Right lung (tissue), 10 donors: ENCODE measurements around the gene POTEB2. TPM values are rescaled to one million over a fixed set of nuclear protein-coding genes. Genes with fewer than 3 reads are reported as not detected.
"Not testable (repeated sequence)": the region's sequence is repeated elsewhere in the genome, so short reads cannot be mapped to it uniquely, and the experiment has no call there.

ENCODE experiments used
- DNase-seq, 2 donors: peaks; one replicate each; pipeline ENCODE4 v3.0.0-alpha.2; 2013
- long read RNA-seq, 8 donors: transcript quantifications; one replicate each; lab custom pipeline, GENCODE V29; 2026
- polyA plus RNA-seq, 5 donors: library from polyadenylated mRNA; unstranded; fragments of 120-200 nt; gene quantifications; one replicate each; pipeline versions ENCODE4 v1.2.1 to v1.2.3, GENCODE V29; 2013; ENCODE audit warnings: inconsistent platforms in 1 of 5, low replicate concordance in 1 of 5; ENCODE audit not compliant: insufficient read length in 5 of 5, insufficient read depth in 1 of 5

POTEB2 gene
- not detected for polyA plus RNA-seq
- long read RNA-seq, donor 1, result 0 reads
- long read RNA-seq, donor 2, result 0 reads
- long read RNA-seq, donor 3, result 0 reads
- long read RNA-seq, donor 4, result 0 reads
- long read RNA-seq, donor 5, result 0 reads
- long read RNA-seq, donor 6, result 0 reads
- long read RNA-seq, donor 7, result 0 reads
- long read RNA-seq, donor 8, result 0 reads

GRCh38 chr15:20866214-20866613 lies at the start of gene POTEB2:
Gene POTEB2 (minus strand): TSS chr15:20866314. CDS start chr15:20866281, 33 bp downstream.
- not testable (repeated sequence) for DNase-seq

GRCh38 chr15:20879916-20880315 lies 13.8 kb upstream of the POTEB2 start:
- not testable (repeated sequence) for DNase-seq

- not testable (repeated sequence) for DNase-seq
Observed at GRCh38 chr15:20878464-20878863, 12.3 kb upstream of the POTEB2 start.

- not testable (repeated sequence) for DNase-seq
Observed at GRCh38 chr15:20877819-20878218, 11.7 kb upstream of the POTEB2 start.
